Osteoblast (primary cell): Measurements from ENCODE around the gene KCNF1. TPM values are rescaled to one million over a fixed set of nuclear protein-coding genes. Genes with fewer than 3 reads are reported as not detected.

Source experiments
- DNase-seq: peaks from one replicate; pipeline ENCODE4 v3.0.0; 2011; ENCODE audit warnings: low spot score, mixed read lengths; ENCODE audit not compliant: insufficient read length; ENCODE audit errors: missing footprints
- H2AFZ ChIP-seq: 2 replicates; pipeline ENCODE4 v1.6.0; 2011; ENCODE audit warnings: mild to moderate bottlenecking, low read length
- H3K27ac ChIP-seq: 2 replicates; pipeline ENCODE4 v1.5.1; 2011; ENCODE audit warnings: mild to moderate bottlenecking, low read depth, low read length, moderate library complexity
- H3K27me3 ChIP-seq: 2 replicates; pipeline ENCODE4 v1.6.0; 2012; ENCODE audit warnings: mild to moderate bottlenecking, control low read depth, inconsistent platforms, low read length, moderate library complexity; ENCODE audit not compliant: insufficient read depth
- H3K36me3 ChIP-seq: 2 replicates; pipeline ENCODE4 v1.5.1; 2011; ENCODE audit warnings: mild to moderate bottlenecking, low read length, control low read depth, moderate library complexity; ENCODE audit not compliant: insufficient read depth
- H3K4me1 ChIP-seq: 2 replicates; pipeline ENCODE4 v1.5.1; 2011; ENCODE audit warnings: mild to moderate bottlenecking, low read length, control low read depth, moderate library complexity; ENCODE audit not compliant: insufficient read depth
- H3K4me2 ChIP-seq: 2 replicates; pipeline ENCODE4 v1.6.0; 2011; ENCODE audit warnings: mild to moderate bottlenecking, low read length; ENCODE audit not compliant: insufficient read depth
- H3K4me3 ChIP-seq: fragments of 200-600 bp; sonication (generic); 3 replicates; pipeline ENCODE4 v1.5.1; 2012; ENCODE audit warnings: mild to moderate bottlenecking, low read length, inconsistent platforms; ENCODE audit not compliant: insufficient read depth
- H3K79me2 ChIP-seq: 2 replicates; pipeline ENCODE4 v1.6.0; 2012; ENCODE audit warnings: mild to moderate bottlenecking, low read length, control low read depth, inconsistent platforms; ENCODE audit not compliant: insufficient read depth
- H3K9me3 ChIP-seq: 2 replicates; pipeline ENCODE4 v1.5.1; 2011; ENCODE audit warnings: low read depth, low read length, control low read depth
- H4K20me1 ChIP-seq: 2 replicates; pipeline ENCODE4 v1.6.0; 2012; ENCODE audit warnings: mild to moderate bottlenecking, low read length, control low read depth; ENCODE audit not compliant: insufficient read depth
- total RNA-seq: library from RNA; depleted of rRNA; stranded (reverse); fragments of >200 nt; gene quantifications from 2 replicates; pipeline ENCODE4 v1.2.3, GENCODE V29; 2012
- TF ChIP-seq, protein P1 (sequence below): IDR thresholded peaks from 2 replicates; pipeline ENCODE4 v1.5.1; 2011; ENCODE audit warnings: mild to moderate bottlenecking, low read depth, low read length, moderate library complexity; ENCODE audit errors: extremely low read depth

KCNF1 gene, protein sequence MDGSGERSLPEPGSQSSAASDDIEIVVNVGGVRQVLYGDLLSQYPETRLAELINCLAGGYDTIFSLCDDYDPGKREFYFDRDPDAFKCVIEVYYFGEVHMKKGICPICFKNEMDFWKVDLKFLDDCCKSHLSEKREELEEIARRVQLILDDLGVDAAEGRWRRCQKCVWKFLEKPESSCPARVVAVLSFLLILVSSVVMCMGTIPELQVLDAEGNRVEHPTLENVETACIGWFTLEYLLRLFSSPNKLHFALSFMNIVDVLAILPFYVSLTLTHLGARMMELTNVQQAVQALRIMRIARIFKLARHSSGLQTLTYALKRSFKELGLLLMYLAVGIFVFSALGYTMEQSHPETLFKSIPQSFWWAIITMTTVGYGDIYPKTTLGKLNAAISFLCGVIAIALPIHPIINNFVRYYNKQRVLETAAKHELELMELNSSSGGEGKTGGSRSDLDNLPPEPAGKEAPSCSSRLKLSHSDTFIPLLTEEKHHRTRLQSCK
- total RNA-seq, result under 0.01 TPM in 1 of 2 replicates, not detected in the other

DNA sequence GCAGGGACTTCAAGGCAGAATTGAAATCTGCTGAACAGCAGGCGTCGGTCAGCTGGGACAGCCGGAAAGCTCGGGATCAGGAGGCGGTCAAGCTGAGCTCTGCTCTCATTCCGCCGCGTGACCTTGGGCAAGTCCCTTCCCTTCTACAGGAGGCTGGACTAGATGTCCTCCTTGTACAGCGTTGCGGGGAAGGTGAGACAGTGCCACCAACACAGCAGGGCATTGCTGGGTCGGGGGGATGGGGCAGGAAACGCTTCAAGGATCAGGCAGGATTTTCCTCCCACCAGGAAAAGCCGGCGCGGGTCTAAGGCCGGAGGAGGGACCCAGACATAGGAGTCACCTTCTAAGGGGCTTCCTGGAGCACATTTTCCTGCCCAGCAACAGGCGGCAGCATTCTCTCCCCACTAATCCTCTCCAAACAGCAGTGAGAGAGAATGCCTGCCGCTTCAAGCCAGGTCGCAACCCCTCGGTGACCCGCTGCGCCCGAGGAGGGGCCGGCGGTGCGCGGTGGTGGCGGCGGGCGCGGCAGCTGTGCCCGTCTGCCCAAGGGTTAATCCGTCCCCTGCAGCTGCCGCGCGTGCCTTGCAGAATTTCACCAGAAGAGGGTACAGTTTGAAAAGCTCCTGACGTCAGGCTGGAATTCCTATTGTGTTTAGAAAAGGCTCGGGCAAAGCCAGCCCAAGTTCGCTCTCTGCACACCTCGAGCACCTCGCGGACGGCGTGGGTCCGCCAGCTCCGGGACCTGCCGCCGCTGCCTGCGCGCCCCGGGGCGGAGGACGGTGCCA is at the start of gene KCNF1:
Gene KCNF1, plus strand, starts transcription at position 644 of the 785 bp plus-strand sequence. CDS start 493 bp downstream, outside the sequence.
- TF ChIP-seq, protein P1, sequence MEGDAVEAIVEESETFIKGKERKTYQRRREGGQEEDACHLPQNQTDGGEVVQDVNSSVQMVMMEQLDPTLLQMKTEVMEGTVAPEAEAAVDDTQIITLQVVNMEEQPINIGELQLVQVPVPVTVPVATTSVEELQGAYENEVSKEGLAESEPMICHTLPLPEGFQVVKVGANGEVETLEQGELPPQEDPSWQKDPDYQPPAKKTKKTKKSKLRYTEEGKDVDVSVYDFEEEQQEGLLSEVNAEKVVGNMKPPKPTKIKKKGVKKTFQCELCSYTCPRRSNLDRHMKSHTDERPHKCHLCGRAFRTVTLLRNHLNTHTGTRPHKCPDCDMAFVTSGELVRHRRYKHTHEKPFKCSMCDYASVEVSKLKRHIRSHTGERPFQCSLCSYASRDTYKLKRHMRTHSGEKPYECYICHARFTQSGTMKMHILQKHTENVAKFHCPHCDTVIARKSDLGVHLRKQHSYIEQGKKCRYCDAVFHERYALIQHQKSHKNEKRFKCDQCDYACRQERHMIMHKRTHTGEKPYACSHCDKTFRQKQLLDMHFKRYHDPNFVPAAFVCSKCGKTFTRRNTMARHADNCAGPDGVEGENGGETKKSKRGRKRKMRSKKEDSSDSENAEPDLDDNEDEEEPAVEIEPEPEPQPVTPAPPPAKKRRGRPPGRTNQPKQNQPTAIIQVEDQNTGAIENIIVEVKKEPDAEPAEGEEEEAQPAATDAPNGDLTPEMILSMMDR, result no peak

DNA sequence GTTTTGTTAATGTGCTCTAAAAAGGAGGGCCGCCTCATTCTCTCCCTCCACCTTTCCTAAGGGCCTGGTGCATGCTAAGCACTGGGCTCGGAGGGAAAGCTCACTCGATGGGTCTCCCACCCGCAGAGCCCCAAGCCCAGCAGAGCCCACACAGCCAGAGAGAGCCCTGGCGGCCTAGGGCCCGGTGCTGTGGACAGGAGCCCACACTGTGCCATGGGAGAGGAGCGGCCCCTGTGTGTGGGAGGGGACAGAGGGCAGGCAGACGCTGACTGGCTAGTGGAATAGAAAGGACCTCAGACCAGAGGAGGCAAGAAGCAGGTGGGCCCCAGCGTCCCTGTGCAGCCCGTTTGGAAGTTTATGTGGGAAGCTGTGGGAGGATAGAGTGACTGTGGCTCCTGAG is 49.4 kb upstream of the KCNF1 start:
- H3K27ac ChIP-seq, result no peak overlapping the region
- H3K4me2 ChIP-seq, result no peak overlapping the region
- TF ChIP-seq, protein P1, result no peak
- no peaks in the 10 kb centered on the region for H4K20me1 ChIP-seq
- no peaks in the 10 kb centered on the region for H3K79me2 ChIP-seq
- no peaks in the 10 kb centered on the region for H3K36me3 ChIP-seq
- no peak overlapping the region for H3K4me3 ChIP-seq
- peaks cover 70% of the 10 kb centered on the region for H3K27me3 ChIP-seq
- no peak overlapping the region for H2AFZ ChIP-seq
- no peak for DNase-seq
- H3K4me1 ChIP-seq, result no peaks in the 10 kb centered on the region
- no peaks in the 10 kb centered on the region for H3K9me3 ChIP-seq

More for the DNA sequence above, at the start of gene KCNF1:
- no peaks in the 10 kb centered on the region for H3K36me3 ChIP-seq
- H4K20me1 ChIP-seq, result peaks cover 3% of the 10 kb centered on the region
- no peaks in the 10 kb centered on the region for H3K4me1 ChIP-seq
- no peak within 1 kb of the TSS for H2AFZ ChIP-seq
- no peak within 1 kb of the TSS for H3K27ac ChIP-seq
- H3K27me3 ChIP-seq, result peaks cover 53% of the 10 kb centered on the region
- H3K9me3 ChIP-seq, result no peaks in the 10 kb centered on the region
- peak within 1 kb of the TSS; percentile 60 for H3K4me3 ChIP-seq
- no peaks in the 10 kb centered on the region for H3K79me2 ChIP-seq
- DNase-seq, result peak; percentile 96
- H3K4me2 ChIP-seq, result peak within 1 kb of the TSS; percentile 58

DNA sequence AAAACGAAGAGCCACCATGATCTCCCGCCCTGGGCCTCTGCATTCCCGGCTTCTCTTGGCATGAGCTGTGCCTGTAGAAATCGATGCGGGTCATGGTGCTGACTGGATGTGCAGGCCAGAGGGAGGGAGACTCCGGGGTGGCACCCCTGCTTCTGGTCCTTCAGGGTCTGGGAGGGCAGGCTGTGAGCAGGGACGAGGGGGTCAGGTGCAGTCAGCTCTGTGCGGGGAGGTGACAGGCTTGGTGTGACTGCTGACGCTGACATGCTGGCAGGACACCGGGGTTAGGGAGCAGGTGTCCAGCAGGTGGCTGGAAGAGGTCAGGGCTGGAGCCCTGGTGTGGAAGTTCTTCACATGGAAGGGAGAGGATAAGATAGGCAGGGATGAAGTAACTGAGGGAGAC is 48.7 kb upstream of the KCNF1 start:
- Histone ChIP-seq H2AFZ (no peak overlapping the region), H3K4me1 (no peaks in the 10 kb centered on the region), H3K27ac (no peak overlapping the region), H3K27me3 (peaks cover 70% of the 10 kb centered on the region), H4K20me1 (no peaks in the 10 kb centered on the region), H3K9me3 (no peaks in the 10 kb centered on the region), H3K4me3 (no peak overlapping the region), H3K79me2 (no peaks in the 10 kb centered on the region), H3K4me2 (no peak overlapping the region), H3K36me3 (no peaks in the 10 kb centered on the region)
- TF ChIP-seq, protein P1, result no peak
- DNase-seq, result no peak

DNA sequence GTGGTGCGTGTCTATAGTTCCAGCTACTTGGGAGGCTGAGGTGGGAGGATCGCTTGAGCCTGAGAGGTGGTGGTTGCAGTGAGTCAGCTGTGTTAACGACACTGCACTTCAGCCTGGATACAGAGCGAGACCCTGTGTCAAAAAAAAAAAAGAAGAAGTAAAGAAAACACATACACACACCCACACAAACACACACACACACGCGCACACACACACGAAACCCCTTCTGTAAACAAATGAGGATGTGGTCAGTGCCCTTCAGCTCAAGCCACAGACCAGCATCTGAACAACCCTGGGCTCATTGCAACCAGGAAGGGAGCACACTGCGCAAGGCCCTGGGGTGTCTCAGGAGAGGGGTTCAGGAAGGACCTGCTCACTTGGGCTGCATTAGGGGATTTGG is 47.9 kb upstream of the KCNF1 start:
- Histone ChIP-seq H3K27me3 (peaks cover 66% of the 10 kb centered on the region), H3K79me2 (no peaks in the 10 kb centered on the region), H3K9me3 (no peaks in the 10 kb centered on the region), H3K4me3 (no peak overlapping the region), H4K20me1 (no peaks in the 10 kb centered on the region), H3K4me2 (no peak overlapping the region), H3K36me3 (no peaks in the 10 kb centered on the region), H3K4me1 (peaks cover 6% of the 10 kb centered on the region), H2AFZ (no peak overlapping the region), H3K27ac (no peak overlapping the region)
- peak; percentile 62 for DNase-seq
- TF ChIP-seq, protein P1, result no peak
